ENCODE measurements around the gene DRC7.
"Not testable (repeated sequence)": the region's sequence is repeated elsewhere in the genome, so short reads cannot be mapped to it uniquely, and the experiment has no call there.

DRC7 gene

DNA sequence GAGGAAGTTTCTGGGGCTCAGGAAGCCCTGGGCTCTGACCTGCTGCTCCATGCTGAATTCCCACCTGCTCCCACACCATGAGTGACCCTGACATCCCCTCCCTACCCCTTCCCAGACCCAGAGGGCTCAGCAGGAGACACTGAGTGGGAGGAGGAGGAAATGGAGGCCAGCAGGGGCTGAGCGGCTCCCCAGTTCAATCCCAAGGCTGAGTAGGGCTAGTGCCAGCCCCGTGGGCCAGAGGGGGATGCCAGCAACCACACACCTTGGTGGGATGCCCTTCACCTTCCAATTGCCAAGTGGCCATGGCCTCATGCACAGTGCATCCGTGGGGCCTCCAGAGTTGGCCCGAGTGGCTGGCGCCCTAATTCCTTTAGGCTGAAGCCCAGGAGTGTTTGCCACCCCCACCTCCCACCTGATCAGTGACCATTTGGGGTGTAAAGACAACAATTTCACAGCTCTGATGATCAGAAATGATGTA, 27.5 kb upstream of the DRC7 start:
- no peak for TF ChIP-seq ZFX (IDR thresholded peaks at IDR 0.05; ENCODE audit: borderline replicate concordance)
- TF ChIP-seq, protein P1, sequence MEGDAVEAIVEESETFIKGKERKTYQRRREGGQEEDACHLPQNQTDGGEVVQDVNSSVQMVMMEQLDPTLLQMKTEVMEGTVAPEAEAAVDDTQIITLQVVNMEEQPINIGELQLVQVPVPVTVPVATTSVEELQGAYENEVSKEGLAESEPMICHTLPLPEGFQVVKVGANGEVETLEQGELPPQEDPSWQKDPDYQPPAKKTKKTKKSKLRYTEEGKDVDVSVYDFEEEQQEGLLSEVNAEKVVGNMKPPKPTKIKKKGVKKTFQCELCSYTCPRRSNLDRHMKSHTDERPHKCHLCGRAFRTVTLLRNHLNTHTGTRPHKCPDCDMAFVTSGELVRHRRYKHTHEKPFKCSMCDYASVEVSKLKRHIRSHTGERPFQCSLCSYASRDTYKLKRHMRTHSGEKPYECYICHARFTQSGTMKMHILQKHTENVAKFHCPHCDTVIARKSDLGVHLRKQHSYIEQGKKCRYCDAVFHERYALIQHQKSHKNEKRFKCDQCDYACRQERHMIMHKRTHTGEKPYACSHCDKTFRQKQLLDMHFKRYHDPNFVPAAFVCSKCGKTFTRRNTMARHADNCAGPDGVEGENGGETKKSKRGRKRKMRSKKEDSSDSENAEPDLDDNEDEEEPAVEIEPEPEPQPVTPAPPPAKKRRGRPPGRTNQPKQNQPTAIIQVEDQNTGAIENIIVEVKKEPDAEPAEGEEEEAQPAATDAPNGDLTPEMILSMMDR (IDR thresholded peaks at IDR 0.05) = no peak
- no peak overlapping the region for H3K27ac ChIP-seq

DNA sequence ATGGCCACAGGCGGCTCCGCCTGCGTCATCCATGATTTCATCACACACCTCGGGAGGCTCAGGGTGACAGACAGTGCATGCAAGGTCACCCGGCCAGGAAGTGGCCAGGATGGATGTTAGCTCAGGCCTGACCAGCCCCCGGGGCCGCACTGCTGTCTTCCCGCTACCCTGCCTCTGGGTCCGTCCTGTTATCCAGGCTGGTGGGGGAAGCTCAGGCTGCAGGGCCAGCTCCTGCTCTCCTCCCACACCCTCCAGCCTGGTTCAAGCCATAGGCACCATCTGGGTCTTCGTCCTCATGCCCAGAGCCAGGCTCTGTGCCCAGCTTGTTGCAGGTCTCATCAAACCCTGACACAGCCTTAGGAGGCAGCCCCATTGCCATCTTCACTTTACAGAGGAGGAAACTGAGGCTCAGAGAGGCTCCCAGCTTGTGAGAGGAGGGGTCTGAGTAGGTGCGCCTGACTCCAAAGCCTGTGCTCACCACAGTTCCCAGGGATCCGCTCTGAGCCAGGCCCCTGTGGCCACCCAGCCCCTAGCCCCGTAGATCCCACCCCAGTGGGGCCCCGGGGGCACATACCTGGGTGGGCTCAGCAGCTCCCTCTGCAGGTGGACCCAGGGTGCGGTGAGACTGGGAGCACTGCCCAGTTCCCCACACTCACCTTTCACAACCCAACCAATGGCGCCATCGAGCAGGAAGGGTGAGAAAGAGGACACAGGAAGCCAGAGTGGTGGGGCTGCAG, 26.9 kb upstream of the DRC7 start:
- TF ChIP-seq, protein P1 (IDR thresholded peaks at IDR 0.05) = peak; percentile 54
- TF ChIP-seq ZFX (IDR thresholded peaks at IDR 0.05; ENCODE audit: borderline replicate concordance) = no peak
- no peak overlapping the region for H3K27ac ChIP-seq

DNA sequence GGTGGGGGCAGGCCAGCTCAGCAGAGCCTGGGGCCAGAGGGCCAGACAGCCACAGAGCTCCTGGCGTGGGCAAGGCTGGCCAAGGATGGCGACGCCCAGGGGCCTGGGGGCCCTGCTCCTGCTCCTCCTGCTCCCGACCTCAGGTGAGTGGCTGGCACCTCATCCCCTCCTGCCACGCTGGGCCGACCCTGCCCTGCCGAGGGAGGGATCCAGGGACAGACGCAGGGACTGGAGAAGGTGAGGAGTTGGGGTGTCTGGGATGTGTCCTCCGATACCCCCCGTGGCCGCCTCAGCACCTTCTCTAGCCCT, 26.4 kb upstream of the DRC7 start, which contains the start of gene ADGRG3:
Gene ADGRG3, plus strand, starts transcription at position 44 of the 309 bp plus-strand sequence. Its CDS starts 42 bp downstream, at position 86.
- H3K27ac ChIP-seq = no peak within 1 kb of the TSS
- TF ChIP-seq ZFX (IDR thresholded peaks at IDR 0.05; ENCODE audit: borderline replicate concordance) = no peak
- TF ChIP-seq, protein P1 (IDR thresholded peaks at IDR 0.05) = peak; percentile 13; the same call in 1 of the 2 replicates

DNA sequence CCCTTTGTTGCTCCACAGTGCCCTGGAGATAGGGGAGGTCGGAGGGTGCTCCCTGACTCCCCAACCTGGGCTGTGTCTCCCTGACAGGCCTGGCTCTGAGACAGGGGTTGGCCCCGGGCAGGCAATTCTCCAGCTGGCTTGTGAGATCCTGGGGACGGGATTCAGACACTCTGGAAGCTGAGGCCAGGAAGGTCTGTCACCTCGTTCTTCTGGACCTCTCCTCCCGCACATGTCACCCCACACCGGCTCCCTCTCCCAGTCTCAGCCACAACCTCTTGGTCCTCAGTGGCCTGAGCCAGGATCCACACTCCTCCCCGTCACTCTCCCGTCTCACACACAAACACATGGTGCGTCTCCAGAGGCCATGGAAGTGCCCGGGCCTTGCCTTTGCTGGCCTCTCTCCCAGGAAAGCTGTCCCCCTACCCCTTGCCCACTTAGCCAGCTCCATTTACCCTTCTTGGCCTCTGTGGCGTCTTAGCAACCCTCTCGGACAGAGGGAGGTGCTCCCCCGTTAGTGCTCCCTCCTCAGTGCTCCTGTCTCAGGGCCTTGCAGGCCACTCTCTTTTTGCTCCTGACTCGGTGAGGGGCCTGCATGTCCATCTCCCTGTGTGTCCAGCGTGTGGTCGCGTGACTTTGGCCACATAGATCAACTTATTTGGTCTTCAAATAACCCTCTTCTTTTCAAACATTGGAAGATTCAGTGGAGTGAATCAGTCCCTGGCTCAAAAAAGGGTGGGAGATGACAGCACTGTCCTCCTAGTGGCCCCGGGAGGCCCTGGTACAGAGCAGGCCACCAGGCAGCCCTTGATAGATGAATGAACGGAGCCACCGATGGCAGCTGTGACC, 25.8 kb upstream of the DRC7 start:
- no peak overlapping the region for H3K27ac ChIP-seq
- TF ChIP-seq, protein P1 (IDR thresholded peaks at IDR 0.05) = no peak
- no peak for TF ChIP-seq ZFX (IDR thresholded peaks at IDR 0.05; ENCODE audit: borderline replicate concordance)

DNA sequence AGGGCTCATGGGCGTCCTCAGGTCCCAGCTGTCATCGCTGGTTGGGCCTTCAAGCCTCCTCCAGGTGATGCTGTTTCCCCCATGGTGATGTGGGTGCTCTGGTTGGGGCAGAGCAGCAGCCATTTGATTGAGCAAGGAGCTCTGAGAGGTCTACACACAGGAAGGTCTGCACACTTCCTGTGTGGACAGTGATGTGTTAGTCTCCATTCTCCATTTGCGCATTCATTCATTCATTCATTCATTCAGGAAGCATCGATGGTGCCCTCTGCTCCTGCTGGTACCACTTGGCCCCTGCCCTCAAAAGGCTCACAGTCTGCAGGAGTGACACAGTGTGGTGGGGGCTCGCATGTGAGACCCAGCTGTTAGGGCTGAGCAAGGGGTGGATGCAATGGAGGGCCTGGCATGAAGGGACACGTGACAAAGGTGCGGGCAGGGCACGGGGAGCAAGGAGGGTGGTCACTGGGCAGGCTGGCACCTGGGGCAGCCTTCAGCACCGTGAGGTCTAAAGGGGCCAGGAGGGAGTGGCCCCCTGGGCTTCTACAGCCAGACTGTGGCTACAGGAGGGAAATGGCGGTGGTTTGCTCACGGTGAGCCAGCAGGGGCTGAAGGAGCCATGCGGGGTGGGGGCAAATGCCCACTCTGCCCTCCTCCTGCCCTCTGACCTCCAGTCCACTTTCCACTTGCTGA, 25.0 kb upstream of the DRC7 start:
- no peak overlapping the region for H3K27ac ChIP-seq

DNA sequence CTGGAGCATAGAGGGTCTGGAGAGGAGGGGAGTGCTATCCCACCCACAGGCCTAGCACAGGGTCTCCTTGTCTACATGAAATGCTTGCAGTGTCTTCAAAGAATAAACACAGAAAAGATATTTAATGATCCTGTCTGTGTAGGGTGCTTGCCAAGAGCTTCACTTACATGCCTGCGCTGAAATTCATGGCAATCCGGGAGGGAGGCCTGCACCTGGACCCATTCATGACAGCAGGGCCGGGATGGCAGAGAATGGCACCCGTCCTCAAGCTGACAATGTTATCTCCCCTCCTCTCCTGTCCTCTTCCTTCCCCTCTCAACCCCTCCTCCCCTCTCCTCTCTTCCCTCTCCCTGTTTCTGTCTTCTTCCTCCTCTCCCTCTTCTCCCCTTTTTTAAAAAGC, 24.4 kb upstream of the DRC7 start:
- no peak overlapping the region for H3K27ac ChIP-seq
- TF ChIP-seq ZFX (IDR thresholded peaks at IDR 0.05; ENCODE audit: borderline replicate concordance) = no peak
- TF ChIP-seq, protein P1 (IDR thresholded peaks at IDR 0.05) = no peak

More for the DNA sequence above, 25.0 kb upstream of the DRC7 start:
- no peak for TF ChIP-seq ZFX (IDR thresholded peaks at IDR 0.05; ENCODE audit: borderline replicate concordance)
- TF ChIP-seq, protein P1 (IDR thresholded peaks at IDR 0.05) = no peak

DNA sequence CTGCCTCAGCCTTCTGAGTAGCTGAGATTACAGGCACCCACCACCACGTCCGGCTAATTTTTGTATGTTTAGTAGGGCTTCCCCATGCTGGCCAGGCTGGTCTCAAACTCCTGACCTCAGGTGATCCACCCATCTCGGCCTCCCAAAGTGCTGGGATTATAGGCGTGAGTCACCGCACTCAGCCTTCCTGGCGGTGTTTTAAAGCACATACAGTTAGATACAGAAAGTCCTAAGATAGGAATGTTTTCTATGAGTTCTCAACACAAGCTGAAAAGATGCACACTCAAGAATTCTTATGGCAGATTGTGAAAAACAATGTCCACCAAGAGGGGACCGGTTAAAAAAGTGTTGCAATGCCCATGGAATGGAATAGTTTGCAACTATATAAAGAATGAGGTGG, 23.2 kb upstream of the DRC7 start:
- H3K27ac ChIP-seq = not testable (repeated sequence)

Measured in 22Rv1 (cell line).